Mesothelial cell of epicardium (in vitro differentiated cells): ENCODE measurements around the gene CETN1. TPM values are rescaled to one million over a fixed set of nuclear protein-coding genes. Genes with fewer than 3 reads are reported as not detected.
A peak's percentile ranks its signal among the peaks of the same experiment; 100 is the strongest.

ENCODE experiments used
- DNase-seq, 2 experiments: peaks; one replicate each; pipeline ENCODE4 v3.0.0; 2021; ENCODE audit warnings: low spot score in 2 of 2; ENCODE audit not compliant: unreplicated experiment in 2 of 2
- H3K27ac Mint-ChIP-seq: 2 replicates; pipeline ENCODE4 v1.8.0; 2021; ENCODE audit warnings: mixed read lengths
- H3K27me3 Mint-ChIP-seq: 2 replicates; pipeline ENCODE4 v1.8.0; 2021; ENCODE audit warnings: low read depth, mixed read lengths
- H3K36me3 Mint-ChIP-seq: 2 replicates; pipeline ENCODE4 v1.8.0; 2021; ENCODE audit warnings: mixed read lengths
- H3K4me1 Mint-ChIP-seq: 2 replicates; pipeline ENCODE4 v1.8.0; 2021; ENCODE audit warnings: mixed read lengths
- H3K4me3 Mint-ChIP-seq: 2 replicates; pipeline ENCODE4 v1.8.0; 2021; ENCODE audit warnings: mild to moderate bottlenecking, moderate library complexity, mixed read lengths
- H3K9me3 Mint-ChIP-seq: 2 replicates; pipeline ENCODE4 v1.8.0; 2021; ENCODE audit warnings: mixed read lengths
- total RNA-seq: library from RNA; stranded (reverse); gene quantifications from 3 replicates; pipeline ENCODE4 v1.2.1, GENCODE V29; 2021
- TF ChIP-seq, protein P1 (sequence below): fragments of 200-600 bp; sonication (generic); IDR thresholded peaks from one replicate; pipeline ENCODE4 v1.5.0; 2021; ENCODE audit warnings: antibody characterized with exemption; ENCODE audit not compliant: unreplicated experiment

CETN1 gene
- total RNA-seq, 1 donor from 2014 or later: not detected

- Mint-ChIP-seq H3K27me3 (no peaks in the 10 kb centered on the region), H3K9me3 (peaks cover 3% of the 10 kb centered on the region), H3K36me3 (no peaks in the 10 kb centered on the region), H3K4me1 (peaks cover 50% of the 10 kb centered on the region), H3K4me3 (no peak overlapping the region), H3K27ac (no peak overlapping the region)
- TF ChIP-seq, protein P1, sequence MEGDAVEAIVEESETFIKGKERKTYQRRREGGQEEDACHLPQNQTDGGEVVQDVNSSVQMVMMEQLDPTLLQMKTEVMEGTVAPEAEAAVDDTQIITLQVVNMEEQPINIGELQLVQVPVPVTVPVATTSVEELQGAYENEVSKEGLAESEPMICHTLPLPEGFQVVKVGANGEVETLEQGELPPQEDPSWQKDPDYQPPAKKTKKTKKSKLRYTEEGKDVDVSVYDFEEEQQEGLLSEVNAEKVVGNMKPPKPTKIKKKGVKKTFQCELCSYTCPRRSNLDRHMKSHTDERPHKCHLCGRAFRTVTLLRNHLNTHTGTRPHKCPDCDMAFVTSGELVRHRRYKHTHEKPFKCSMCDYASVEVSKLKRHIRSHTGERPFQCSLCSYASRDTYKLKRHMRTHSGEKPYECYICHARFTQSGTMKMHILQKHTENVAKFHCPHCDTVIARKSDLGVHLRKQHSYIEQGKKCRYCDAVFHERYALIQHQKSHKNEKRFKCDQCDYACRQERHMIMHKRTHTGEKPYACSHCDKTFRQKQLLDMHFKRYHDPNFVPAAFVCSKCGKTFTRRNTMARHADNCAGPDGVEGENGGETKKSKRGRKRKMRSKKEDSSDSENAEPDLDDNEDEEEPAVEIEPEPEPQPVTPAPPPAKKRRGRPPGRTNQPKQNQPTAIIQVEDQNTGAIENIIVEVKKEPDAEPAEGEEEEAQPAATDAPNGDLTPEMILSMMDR: no peak
- DNase-seq: no peak
These were observed 3.3 kb upstream of the CETN1 start for GRCh38 chr18:576924-577323.

DNA sequence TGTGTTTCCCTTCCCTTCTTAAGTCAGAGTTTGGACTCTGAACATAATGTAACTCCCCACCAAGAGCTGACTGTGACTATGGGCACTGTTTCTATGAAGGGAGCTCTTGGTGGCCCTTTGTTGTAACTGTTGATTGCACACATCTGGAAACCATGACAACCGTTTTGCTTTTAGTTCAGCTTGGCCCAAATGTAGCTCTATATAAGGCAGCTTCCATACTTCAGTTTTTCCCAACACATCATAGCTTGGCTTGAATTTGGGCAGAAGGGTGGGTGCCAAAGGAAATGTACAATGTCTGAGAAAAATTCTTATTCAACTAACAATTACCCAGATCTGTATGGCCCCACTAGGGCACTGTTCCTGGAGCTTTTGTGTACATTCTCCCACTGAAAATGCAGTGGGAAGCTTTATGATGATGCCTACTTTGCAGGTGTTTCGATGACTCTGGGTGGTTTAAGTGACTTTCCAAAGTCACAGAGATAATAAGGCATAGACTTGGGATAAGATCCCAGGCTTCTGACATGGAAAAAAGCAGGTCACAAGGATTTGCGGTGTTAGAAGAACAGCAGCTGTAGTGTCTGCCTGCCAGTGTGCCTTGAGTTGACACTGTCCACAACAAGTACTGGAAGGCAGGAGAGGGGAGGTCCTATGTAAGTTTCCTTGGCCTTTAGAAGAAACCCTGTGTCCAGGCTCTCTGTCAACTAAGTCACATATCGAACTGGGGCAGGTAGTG is 2.4 kb upstream of the CETN1 start:
- Mint-ChIP-seq H3K27ac (peak overlapping the region; percentile 39), H3K4me3 (no peak overlapping the region), H3K4me1 (peaks cover 43% of the 10 kb centered on the region), H3K36me3 (no peaks in the 10 kb centered on the region), H3K9me3 (peaks cover 4% of the 10 kb centered on the region), H3K27me3 (no peaks in the 10 kb centered on the region)
- DNase-seq: no peak
- TF ChIP-seq, protein P1: no peak

DNA sequence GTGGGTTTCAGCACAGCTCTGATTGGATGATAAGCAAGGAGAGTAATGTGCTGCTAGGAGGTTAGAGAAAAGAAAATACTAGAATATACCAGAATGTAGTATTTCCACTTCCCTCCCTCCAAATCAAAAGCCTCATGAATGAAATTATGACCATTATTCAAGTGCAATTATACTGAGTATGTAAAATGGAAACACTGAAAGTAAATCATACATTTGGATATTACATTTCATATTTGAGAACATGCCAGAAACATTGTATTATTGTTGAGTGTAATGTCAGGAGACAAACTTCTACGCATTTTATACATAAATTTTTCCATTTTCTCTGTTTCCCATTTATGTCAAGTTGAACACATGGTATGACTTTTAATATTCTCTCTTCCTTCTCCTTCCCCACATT is 942 bp upstream of the CETN1 start:
- Mint-ChIP-seq H3K9me3 (peaks cover 12% of the 10 kb centered on the region), H3K4me1 (peaks cover 30% of the 10 kb centered on the region), H3K4me3 (no peak overlapping the region), H3K27me3 (no peaks in the 10 kb centered on the region), H3K27ac (no peak overlapping the region), H3K36me3 (no peaks in the 10 kb centered on the region)
- TF ChIP-seq, protein P1: no peak
- no peak for DNase-seq

- no peak for DNase-seq
- H3K27ac Mint-ChIP-seq: peak overlapping the region; percentile 58
- H3K4me3 Mint-ChIP-seq: no peak overlapping the region
- H3K9me3 Mint-ChIP-seq: peaks cover 12% of the 10 kb centered on the region
- TF ChIP-seq, protein P1: no peak
- H3K4me1 Mint-ChIP-seq: peaks cover 14% of the 10 kb centered on the region
- H3K36me3 Mint-ChIP-seq: no peaks in the 10 kb centered on the region
- H3K27me3 Mint-ChIP-seq: no peaks in the 10 kb centered on the region
These were observed 916 bp downstream of the CETN1 start for GRCh38 chr18:581096-581495.

- Mint-ChIP-seq H3K27me3 (no peaks in the 10 kb centered on the region), H3K36me3 (no peaks in the 10 kb centered on the region)
These were observed 2.3 kb downstream of the CETN1 start for GRCh38 chr18:582465-582864.

More at GRCh38 chr18:582465-582864, 2.3 kb downstream of the CETN1 start:
- TF ChIP-seq, protein P1: no peak
- Mint-ChIP-seq H3K27ac (no peak overlapping the region), H3K9me3 (peaks cover 12% of the 10 kb centered on the region), H3K4me3 (no peak overlapping the region), H3K4me1 (peaks cover 14% of the 10 kb centered on the region)
- DNase-seq: no peak
